G401 (cell line): ENCODE results near the gene MYD88. TPM values are rescaled to one million over a fixed set of nuclear protein-coding genes. Genes with fewer than 3 reads are reported as not detected.
"Not testable (repeated sequence)": the region's sequence is repeated elsewhere in the genome, so short reads cannot be mapped to it uniquely, and the experiment has no call there.

Experiments
- DNase-seq: peaks from one replicate; pipeline ENCODE4 v3.0.0-alpha.2; 2015; ENCODE audit warnings: low spot score
- in situ Hi-C: cut with HindIII; loops from 2 replicates; pipeline ENCODE4 v1.10.0; 2016; ENCODE audit warnings: low sequenced_read_pairs, mixed read lengths
- total RNA-seq: library from RNA; depleted of rRNA; stranded (reverse); fragments of >200 nt; shearing (Covaris generic); gene quantifications from 2 replicates; pipeline ENCODE4 v1.2.3, GENCODE V29; 2014

Gene MYD88
- total RNA-seq, 1 experiment from 2014 or later = not detected

DNA sequence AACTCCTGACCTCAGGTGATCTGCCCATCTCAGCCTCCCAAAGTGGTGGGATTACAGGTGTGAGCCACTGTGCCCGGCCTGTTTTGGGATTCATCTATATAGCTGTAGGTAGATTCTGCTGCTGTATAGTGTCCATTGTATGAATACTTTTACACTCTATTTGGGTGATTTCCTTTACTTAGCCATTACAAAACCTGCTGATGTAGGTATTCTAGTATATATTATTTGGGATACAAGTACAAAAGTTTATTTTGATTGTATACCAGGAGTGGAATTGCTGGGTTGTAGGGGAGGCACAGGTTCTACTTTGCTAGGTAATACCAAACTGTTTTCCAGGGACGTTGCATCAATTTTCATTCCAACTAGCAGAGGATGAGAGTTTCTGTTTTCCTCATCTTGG lies 17.4 kb downstream of the MYD88 start:
- in situ Hi-C loops = no loop called here
- DNase-seq = no peak

DNA sequence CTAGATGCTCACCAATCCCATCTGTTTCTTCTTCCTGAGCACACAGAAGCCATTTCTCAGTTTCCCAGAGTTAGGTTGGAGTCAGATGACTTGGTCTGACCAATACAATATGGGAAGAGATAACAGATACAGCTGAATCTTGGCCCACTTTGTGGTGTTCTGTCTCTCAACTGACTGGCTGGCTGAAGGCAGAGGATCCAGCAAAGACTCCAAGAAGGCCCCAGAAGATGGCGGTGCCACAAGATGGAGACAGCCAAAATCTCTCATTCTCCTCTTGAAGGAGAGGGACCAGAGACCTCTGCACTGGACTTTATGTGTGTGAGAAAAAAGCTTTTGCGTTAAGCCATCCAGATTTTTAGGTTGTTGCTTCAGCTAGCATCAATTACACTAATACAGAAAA lies 18.7 kb downstream of the MYD88 start:
- in situ Hi-C loops = no loop called here
- DNase-seq = no peak

- in situ Hi-C loops = no loop called here
Observed at GRCh38 chr3:38157595-38157994, 19.1 kb downstream of the MYD88 start.

DNA sequence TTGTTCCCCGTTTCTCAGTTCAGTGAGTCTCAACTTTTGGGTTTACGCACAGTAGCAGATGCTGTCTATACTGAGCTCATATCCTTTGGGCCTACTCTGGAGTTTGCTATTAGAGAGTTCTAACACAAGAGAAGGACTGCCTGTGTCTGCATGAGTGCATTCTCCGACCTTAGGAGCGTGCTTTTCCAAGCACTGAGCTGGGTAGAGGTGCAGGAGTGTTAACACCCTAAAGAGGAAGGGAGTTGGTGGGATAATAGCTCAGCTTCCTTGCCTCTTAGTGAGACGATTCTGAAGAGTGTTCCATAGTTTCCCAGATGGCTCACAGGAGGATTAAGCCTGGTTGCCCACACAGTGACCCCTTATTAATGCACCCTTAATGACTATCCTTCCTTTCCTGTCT lies 20.0 kb downstream of the MYD88 start:
- in situ Hi-C loops = no loop called here
- no peak for DNase-seq

More at GRCh38 chr3:38157595-38157994, 19.1 kb downstream of the MYD88 start:
- DNase-seq = peak; percentile 47

DNA sequence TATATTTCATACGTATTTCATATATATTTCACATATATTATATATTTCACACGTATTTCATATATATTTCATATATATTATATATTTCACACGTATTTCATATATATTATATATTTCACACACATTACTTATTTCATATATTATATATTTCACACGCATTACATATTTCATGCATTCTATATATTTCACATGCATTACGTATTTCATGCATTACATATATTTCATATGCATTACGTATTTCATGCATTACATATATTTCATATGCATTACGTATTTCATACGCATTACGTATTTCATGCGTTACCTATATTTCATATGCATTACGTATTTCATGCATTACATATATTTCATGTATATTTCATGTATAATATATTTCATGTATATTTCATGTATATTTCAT lies 22.2 kb downstream of the MYD88 start:
- in situ Hi-C loops, DNase-seq: not testable (repeated sequence)

DNA sequence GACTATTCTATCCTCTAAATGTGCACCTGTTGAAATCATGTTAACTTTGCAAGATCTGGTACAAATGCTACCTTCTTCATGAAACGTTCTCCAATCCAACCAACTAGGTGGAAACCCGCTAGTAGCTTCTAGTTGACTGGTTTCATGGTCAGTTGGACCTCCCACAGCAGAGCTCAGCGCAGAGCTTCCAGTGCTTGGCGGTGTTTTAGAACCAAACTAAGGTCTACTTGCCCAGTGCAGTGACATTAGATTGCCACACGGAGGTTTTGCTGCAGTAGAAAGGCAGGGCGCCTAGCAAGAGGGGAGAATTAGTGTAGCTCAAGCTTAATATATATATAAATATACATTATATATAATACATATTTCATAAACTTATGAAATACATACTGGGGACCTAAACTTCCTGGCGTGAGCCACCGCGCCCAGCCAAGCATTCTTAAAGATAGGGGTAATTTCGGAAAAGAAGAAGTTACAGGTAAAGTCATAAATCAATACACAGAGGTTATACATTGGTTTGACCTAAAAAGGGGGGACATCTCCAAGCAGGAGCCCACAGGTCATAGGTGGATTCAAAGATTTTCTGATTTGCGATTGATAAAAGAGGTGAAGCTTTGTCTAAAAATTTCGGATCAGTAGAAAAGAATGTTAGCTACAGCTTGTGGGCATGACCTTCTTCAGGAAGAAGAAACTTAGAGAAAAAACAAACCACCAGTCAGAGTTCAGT lies 24.8 kb downstream of the MYD88 start:
- no peak for DNase-seq
- in situ Hi-C loops = no loop called here

DNA sequence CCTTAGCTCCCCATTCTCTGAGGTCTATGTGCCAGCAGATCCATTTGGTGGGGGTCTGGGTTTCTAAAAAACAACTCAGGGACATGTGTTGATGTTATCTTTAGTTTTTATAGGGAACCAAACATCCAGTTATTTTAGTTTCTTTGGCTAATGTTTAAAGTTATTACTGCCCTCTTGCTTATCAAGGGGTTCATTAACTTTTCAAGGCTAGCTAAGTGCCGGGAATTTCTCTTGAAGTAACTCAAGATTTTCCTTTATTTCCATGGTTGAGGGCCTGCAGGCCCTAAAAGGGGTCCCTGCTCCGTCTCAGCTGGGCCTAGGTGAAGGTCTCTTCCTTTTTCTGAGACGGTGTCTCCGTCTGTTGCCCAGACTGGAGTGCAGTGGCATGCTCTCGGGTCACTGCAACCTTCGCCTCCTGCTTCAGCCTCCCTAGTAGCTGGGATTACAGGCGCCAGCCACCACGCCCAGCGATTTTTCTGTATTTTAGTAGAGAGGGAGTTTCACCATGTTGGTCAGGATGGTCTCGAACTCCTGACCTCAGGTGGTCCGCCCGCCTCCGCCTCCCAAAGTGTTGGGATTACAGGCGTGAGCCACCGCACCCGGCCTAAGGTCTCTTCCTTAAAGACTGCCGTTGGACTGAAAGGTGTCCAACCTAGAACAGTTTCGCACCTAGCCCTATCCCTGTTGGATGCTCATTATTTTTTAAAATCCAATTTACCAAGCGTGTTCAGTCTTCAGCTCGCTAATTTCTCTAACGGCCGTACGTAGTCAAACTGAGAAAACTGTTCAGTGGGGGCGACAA lies 25.6 kb downstream of the MYD88 start:
- no peak for DNase-seq
- in situ Hi-C loops = no loop called here

DNA sequence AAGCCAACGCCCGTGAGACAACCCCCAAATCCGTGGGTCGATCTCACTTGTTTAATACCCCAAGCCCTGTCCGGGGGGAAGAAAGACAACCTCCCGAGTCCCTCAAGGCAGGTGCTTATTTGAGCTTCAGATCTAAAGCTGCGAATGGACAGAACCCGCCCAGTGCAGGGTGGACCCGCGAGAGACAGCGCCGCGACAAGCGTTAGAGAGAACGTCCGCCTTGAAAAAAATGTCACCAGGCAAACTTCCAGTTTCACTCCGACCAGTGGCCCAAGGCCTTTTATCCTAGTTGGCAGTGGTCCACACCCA lies 26.1 kb downstream of the MYD88 start:
- in situ Hi-C loops = no loop called here
- DNase-seq = no peak

- in situ Hi-C loops = no loop called here
- peak; percentile 100 for DNase-seq
Observed at GRCh38 chr3:38164952-38165721, 26.7 kb downstream of the MYD88 start, which contains the start of gene OXSR1. OXSR1 (plus strand) TSS chr3:38165537; CDS start chr3:38165877, 340 bp downstream.

DNA sequence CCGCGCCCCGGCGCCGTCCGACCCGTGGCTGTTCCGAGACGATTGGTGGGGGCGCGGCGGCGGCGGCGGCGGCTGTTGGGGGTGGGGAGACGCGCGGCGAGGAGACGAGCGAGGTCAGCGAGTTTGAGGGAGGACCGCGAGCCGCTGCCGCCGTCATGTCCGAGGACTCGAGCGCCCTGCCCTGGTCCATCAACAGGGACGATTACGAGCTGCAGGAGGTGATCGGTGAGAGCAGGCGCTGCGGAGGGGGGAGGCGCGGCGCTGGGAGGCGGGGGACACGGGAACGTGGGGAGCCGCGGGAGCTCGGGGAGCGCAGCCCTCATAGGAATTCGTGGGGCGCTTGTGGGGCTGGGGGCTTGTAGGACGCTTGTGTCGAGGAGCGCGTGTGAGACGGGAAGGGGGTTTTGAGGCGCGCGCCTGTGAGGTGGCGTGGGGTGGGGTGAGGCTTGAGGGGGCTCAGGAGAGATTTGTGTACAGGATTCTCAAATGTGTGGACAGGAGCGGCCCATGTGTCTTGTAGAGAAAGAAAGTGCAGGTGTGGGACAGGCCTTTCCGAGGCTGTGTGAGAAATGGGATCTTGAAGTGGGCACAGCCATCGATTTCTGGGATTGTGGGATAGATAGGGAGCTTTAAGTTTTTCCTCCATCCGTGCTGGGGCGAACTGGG lies 27.4 kb downstream of the MYD88 start:
- peak; percentile 25 for DNase-seq
- in situ Hi-C loops = no loop called here

DNA sequence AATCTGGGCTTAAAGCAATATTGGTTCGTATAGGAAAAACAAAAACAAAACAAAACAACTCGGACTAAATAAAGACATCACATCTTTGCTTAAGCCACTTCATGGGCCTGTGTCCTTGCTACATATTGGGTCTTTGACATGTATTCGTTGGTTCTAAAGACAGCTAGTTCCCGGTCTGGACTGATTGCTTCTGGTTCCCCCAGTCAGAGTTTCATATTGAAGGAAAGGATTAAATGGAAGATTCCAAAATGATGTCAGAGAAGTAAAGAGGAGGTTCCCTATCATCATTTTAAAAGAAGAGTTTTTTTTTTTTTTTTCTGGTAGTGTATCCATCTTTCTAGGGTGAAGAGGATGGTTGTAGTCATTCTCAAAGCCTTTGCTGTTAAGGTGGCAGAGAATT lies 29.1 kb downstream of the MYD88 start:
- in situ Hi-C loops = no loop called here
- no peak for DNase-seq

DNA sequence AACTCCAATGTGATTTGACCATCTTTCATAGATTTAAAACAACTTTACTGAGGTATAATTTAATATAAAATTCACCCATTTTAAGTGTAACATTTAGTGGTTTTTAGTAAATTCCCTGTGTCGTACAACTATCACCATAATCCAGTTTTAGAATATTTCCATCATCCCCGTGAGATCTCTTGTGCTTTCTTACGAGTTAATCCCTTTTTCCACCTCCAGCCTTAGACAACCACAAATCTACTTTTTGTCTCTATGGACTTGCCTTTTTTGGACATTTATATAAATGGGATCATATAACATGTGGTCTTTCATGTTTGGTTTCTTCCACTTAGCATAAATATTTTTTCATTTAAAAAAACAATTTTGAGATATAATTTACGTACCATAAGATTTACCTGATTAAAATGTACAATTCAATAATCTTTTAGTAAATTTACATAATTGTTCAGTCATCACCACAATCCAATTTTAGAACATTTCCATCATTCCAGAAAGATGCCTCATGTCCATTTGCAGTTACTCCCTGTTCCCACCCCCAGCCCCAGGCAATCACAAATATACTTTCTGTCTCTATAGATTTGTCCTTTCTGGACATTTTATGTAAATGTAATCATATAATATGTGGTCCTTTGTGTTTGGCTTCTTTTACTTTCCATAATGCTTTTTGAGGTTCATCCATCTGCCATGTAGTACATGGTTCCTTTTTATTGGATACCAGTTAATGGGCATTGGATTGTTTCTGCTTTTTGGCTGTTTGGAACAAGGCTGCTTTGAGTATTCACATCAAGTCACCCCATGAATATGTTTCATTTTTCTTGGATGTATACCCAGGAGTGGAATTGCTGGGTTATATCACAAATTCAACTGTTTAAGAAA lies 29.9 kb downstream of the MYD88 start:
- DNase-seq = no peak
- in situ Hi-C loops = no loop called here

GRCh38 chr3:38169027-38169317 lies 30.5 kb downstream of the MYD88 start:
- in situ Hi-C loops = no loop called here
- DNase-seq = no peak

DNA sequence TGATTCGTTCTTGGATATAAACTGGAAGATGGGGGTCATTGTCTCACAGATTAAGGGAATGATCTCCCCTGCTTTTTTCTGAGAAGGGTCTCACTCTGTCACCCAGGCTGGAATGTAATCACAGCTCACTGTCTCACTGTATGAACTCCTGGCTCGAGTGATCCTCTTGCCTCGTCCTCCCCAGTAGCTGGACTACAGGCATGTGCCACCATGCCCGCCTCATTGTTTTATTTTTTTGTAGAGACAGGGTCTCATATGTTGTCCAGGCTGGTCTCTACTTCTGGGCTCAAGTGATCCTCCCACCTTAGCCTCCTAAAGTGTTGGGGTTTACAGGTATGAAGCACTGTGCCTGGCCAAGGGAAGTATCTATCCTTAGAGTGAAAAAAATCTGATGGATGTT lies 32.3 kb downstream of the MYD88 start:
- no peak for DNase-seq
- in situ Hi-C loops = no loop called here

- no peak for DNase-seq
- in situ Hi-C loops = no loop called here
Observed at GRCh38 chr3:38171622-38172021, 33.2 kb downstream of the MYD88 start.

- in situ Hi-C loops = no loop called here
- no peak for DNase-seq
Observed at GRCh38 chr3:38173834-38174418, 35.5 kb downstream of the MYD88 start.

- DNase-seq = no peak
- in situ Hi-C loops = no loop called here
Observed at GRCh38 chr3:38177181-38177580, 38.7 kb downstream of the MYD88 start.

GRCh38 chr3:38186781-38187180 lies 48.3 kb downstream of the MYD88 start:
- in situ Hi-C loops = no loop called here
- DNase-seq = no peak
